NCI-H446 treated with DMSO at 0.1 percent for 48 hours (cell line): Measurements from ENCODE around the gene RNU5B-1.
"Not testable (repeated sequence)": the region's sequence is repeated elsewhere in the genome, so short reads cannot be mapped to it uniquely, and the experiment has no call there.

Source experiments
- DNase-seq: peaks from one replicate; lab custom pipeline; 2025; lab: John Stamatoyannopoulos, UW

RNU5B-1 gene

GRCh38 chr15:65304381-65305149, at the start of gene RNU5B-1:
Gene RNU5B-1, plus strand, starts transcription at chr15:65304677.
- peak; percentile 99 for DNase-seq

GRCh38 chr15:65254758-65255157, 49.7 kb upstream of the RNU5B-1 start:
- DNase-seq = no peak

- DNase-seq = no peak
Observed at GRCh38 chr15:65255486-65256140, 48.9 kb upstream of the RNU5B-1 start.

GRCh38 chr15:65258375-65259262, 45.9 kb upstream of the RNU5B-1 start:
- peak; percentile 9 for DNase-seq

- no peak for DNase-seq
Observed at GRCh38 chr15:65259367-65259797, 45.1 kb upstream of the RNU5B-1 start.

GRCh38 chr15:65260968-65261367, 43.5 kb upstream of the RNU5B-1 start:
- DNase-seq = no peak

- no peak for DNase-seq
Observed at GRCh38 chr15:65263313-65263712, 41.2 kb upstream of the RNU5B-1 start.

- DNase-seq = no peak
Observed at GRCh38 chr15:65264863-65265430, 39.5 kb upstream of the RNU5B-1 start.

- no peak for DNase-seq
Observed at GRCh38 chr15:65266469-65266868, 38.0 kb upstream of the RNU5B-1 start.

GRCh38 chr15:65268411-65268810, 36.1 kb upstream of the RNU5B-1 start:
- DNase-seq = no peak

- DNase-seq = not testable (repeated sequence)
Observed at GRCh38 chr15:65270811-65271545, 33.5 kb upstream of the RNU5B-1 start.

GRCh38 chr15:65275104-65275727, 29.3 kb upstream of the RNU5B-1 start:
- DNase-seq = no peak

- no peak for DNase-seq
Observed at GRCh38 chr15:65275728-65276126, 28.8 kb upstream of the RNU5B-1 start.

- DNase-seq = no peak
Observed at GRCh38 chr15:65277015-65277414, 27.5 kb upstream of the RNU5B-1 start.

GRCh38 chr15:65278480-65278879, 26.0 kb upstream of the RNU5B-1 start:
- no peak for DNase-seq

- no peak for DNase-seq
Observed at GRCh38 chr15:65285291-65286068, 19.0 kb upstream of the RNU5B-1 start.

GRCh38 chr15:65286069-65286703, 18.3 kb upstream of the RNU5B-1 start:
- no peak for DNase-seq

- peak; percentile 80 for DNase-seq
Observed at GRCh38 chr15:65286704-65287519, 17.6 kb upstream of the RNU5B-1 start, which contains the start of gene PARP16. Gene PARP16, minus strand, starts transcription at chr15:65286883. Its CDS starts 457 bp downstream, at chr15:65286426.

GRCh38 chr15:65287520-65287855, 17.0 kb upstream of the RNU5B-1 start:
- DNase-seq = no peak
